Muscle layer of colon (tissue), 2 donors: ENCODE measurements around the gene RNU1-3.
"Not testable (repeated sequence)": the region's sequence is repeated elsewhere in the genome, so short reads cannot be mapped to it uniquely, and the experiment has no call there.

Source experiments
- H3K27ac ChIP-seq: one replicate; pipeline ENCODE4 v1.7.0; 2013; ENCODE audit warnings: low read depth, mild to moderate bottlenecking, low read length, moderate library complexity
- H3K27me3 ChIP-seq, 2 donors: one replicate each; pipeline ENCODE4 v1.7.0; 2013; ENCODE audit warnings: low read length in 2 of 2, mild to moderate bottlenecking in 2 of 2; ENCODE audit not compliant: insufficient read depth in 2 of 2, control insufficient read depth in 1 of 2
- H3K36me3 ChIP-seq: one replicate; pipeline ENCODE4 v1.7.0; 2013; ENCODE audit warnings: mild to moderate bottlenecking, low read length; ENCODE audit not compliant: insufficient read depth
- H3K4me1 ChIP-seq: one replicate; pipeline ENCODE4 v1.7.0; 2013; ENCODE audit warnings: mild to moderate bottlenecking, low read length; ENCODE audit not compliant: insufficient read depth
- H3K4me3 ChIP-seq, 2 donors: one replicate each; pipeline ENCODE4 v1.7.0; 2013; ENCODE audit warnings: low read length in 2 of 2, low read depth in 1 of 2, mild to moderate bottlenecking in 1 of 2, moderate library complexity in 1 of 2
- H3K9ac ChIP-seq: one replicate; pipeline ENCODE4 v1.7.0; 2013; ENCODE audit warnings: low read length
- H3K9me3 ChIP-seq: one replicate; pipeline ENCODE4 v1.7.0; 2013; ENCODE audit warnings: mild to moderate bottlenecking, low read length
- donor health status: abdominal sarcoma.
- donor health status: Adenocarcinoma of cecum.

The RNU1-3 gene

GRCh38 chr1:16641159-16641975 lies 25.4 kb downstream of the RNU1-3 start:
- peaks cover 30% of the 10 kb centered on the region for H3K4me1 ChIP-seq
- not testable (repeated sequence) for H3K36me3 ChIP-seq, H3K4me3 ChIP-seq, H3K27me3 ChIP-seq, H3K9me3 ChIP-seq, H3K27ac ChIP-seq, H3K9ac ChIP-seq

DNA sequence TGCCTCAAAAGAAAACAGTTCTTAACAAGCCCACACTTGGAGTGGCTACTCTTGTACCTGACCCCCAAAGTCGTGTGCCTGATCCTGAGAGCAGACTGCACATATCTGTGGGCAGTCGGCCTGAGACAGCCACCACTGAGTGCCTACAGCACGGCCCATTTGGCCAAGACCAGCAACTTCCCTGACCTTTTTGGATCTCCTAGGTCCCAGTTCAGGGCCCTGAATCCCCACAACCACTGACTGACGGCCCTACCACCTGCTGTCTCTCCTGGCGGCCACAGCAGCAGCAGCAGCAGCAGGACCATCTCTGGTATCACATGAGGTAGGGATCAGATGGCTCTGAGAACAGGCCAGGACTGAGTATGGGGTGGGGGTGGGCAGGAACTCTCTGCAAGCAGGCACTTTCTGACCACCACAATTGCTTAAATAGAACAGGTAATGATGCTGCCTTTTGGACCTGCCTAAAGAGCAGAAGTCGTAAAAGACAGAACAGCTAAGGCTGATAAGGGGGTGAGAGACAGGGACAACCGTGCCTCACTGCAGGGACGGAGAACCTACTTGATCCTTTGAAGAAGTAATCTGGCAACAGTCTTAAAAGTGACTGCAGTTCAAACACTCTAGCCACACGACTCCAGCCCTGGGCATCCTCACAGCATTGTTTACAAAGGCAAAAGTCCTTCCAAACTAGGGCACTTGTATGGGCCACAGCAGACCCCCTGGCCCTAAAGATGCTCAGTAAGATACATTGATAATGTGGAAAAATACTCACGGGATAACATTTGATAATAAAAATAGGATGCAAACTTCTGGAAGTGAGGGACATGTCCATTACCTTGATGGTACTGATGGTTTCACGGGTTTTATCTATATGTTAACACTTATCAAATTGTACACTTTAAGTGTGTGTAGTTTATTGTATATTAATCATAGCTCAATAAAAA lies 27.4 kb downstream of the RNU1-3 start:
- H3K27ac ChIP-seq, H3K27me3 ChIP-seq, H3K36me3 ChIP-seq, H3K9me3 ChIP-seq, H3K4me3 ChIP-seq, H3K9ac ChIP-seq: not testable (repeated sequence)
- peaks cover 23% of the 10 kb centered on the region for H3K4me1 ChIP-seq

GRCh38 chr1:16637941-16638778 lies 28.6 kb downstream of the RNU1-3 start:
- H3K27ac ChIP-seq, H3K9ac ChIP-seq, H3K4me3 ChIP-seq, H3K9me3 ChIP-seq, H3K27me3 ChIP-seq: not testable (repeated sequence)
- H3K36me3 ChIP-seq = peaks cover 12% of the 10 kb centered on the region
- peaks cover 14% of the 10 kb centered on the region for H3K4me1 ChIP-seq

GRCh38 chr1:16636551-16637195 lies 30.1 kb downstream of the RNU1-3 start:
- H3K27me3 ChIP-seq, H3K4me3 ChIP-seq, H3K27ac ChIP-seq, H3K9me3 ChIP-seq, H3K9ac ChIP-seq, H3K4me1 ChIP-seq: not testable (repeated sequence)
- H3K36me3 ChIP-seq = peaks cover 27% of the 10 kb centered on the region

- peaks cover 34% of the 10 kb centered on the region for H3K36me3 ChIP-seq
- H3K27me3 ChIP-seq, H3K9ac ChIP-seq, H3K4me3 ChIP-seq, H3K27ac ChIP-seq, H3K9me3 ChIP-seq, H3K4me1 ChIP-seq: not testable (repeated sequence)
Measured at GRCh38 chr1:16635959-16636358, 30.8 kb downstream of the RNU1-3 start.

DNA sequence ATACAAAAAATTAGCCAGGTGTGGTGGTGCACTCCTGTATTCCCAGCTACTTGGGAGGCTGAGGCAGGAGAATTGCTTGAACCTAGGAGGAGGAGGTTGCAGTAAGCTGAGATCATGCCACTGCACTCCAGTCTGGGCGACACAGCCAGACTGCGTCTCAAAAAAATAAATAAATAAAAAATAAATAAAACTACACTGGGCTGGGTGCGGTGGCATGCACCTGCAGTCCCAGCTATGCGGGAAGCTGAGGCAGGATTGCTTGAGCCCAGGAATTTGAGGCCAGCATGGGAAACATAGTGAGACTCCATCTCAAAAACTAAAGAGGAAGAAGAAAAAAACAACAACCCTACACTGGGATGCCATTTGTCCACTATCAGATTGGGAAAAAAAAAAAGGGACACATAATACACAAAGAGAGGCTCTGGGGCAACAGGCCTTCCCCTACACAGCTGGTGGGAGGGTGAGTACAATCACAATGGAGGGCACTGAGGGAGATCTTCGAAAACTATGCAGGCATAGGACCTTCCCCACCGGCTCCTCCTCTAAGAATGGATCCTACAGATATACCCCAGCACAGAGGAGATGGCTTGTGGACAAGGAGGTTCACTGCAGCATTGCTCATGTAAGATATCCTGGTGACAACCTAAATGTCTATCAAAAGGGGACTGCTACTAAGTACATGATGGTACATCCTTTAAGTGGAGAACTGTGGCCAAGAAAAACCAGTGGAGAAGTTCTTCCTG lies 33.0 kb downstream of the RNU1-3 start:
- H3K4me3 ChIP-seq, H3K27me3 ChIP-seq, H3K27ac ChIP-seq, H3K9ac ChIP-seq, H3K4me1 ChIP-seq, H3K9me3 ChIP-seq: not testable (repeated sequence)
- peaks cover 53% of the 10 kb centered on the region for H3K36me3 ChIP-seq

DNA sequence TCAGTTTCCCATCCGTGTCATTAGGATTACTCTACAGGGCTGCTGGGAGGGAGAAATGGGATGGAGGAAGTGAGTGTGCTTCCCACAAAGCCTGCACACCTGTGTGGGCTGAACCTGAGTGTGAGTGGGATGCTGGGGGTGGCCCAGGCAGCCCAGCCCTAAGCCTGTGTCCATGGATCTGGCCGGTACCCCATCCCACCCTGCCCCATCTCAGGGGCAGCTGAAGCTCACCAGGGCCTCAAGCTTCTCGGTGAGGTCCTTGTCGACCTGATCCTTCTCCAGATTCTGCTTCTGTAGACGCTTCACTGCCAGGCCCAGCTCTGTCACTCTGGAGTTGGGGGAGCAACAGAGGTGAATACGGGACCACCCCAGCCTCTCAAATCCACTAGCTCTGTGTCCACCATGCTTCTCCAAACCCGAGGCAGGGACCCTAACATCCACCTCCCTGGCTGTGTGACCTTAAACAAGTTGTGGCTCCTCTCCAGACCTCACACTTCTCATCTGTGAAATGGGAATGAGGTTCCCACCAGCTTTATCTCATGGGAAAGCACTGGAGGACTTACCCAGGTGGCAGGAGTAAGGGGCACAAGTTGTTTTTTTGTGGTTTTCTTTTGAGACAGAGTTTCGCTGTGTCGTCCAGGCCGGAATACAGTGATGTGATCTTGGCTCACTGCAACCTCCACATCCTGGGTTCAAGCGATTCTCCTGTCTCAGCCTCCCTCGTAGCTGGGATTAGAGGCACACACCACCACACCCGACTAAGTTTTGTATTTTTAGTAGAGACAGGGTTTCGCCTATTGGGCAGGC lies 34.5 kb downstream of the RNU1-3 start:
- H3K4me3 ChIP-seq, H3K9ac ChIP-seq, H3K9me3 ChIP-seq, H3K4me1 ChIP-seq, H3K27ac ChIP-seq, H3K27me3 ChIP-seq: not testable (repeated sequence)
- peaks cover 59% of the 10 kb centered on the region for H3K36me3 ChIP-seq

GRCh38 chr1:16631248-16632043 lies 35.3 kb downstream of the RNU1-3 start:
- Histone ChIP-seq H3K9me3 (no peaks in the 10 kb centered on the region), H3K4me1 (no peaks in the 10 kb centered on the region), H3K27ac (no peak overlapping the region), H3K4me3 (no peak overlapping the region), H3K9ac (no peak overlapping the region), H3K36me3 (peaks cover 61% of the 10 kb centered on the region), H3K27me3 (no peaks in the 10 kb centered on the region)

DNA sequence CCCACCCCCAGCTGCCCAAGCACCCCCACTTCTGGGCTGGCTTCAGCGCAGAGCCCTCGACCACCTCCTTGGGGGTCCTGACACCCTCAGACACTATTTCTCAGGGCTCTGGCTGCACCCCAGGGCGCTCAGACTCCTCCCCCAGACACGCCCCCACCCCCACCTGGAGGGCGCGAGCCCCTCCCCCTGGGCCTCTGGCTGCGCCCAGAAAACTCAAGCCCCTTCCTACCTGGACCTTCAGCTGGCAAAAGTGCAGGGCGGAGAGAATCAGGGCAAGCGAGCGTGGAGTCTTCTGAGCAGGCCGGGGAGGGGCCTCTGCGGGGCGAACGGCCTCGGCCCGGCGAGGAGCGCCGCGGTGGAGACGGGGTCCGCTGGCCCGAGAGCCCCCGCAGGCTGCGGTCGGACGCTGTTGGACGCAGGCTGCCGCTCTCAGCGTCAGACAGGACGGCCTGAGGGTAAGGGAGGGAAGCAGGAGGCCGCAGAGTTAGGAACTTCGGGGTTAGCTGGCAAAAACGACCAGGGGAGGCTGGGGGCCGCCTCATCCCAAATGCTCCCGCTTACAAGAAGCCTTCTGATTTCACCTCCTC lies 36.0 kb downstream of the RNU1-3 start:
- no peaks in the 10 kb centered on the region for H3K4me1 ChIP-seq
- no peak overlapping the region for H3K9ac ChIP-seq
- no peak overlapping the region for H3K27ac ChIP-seq
- no peaks in the 10 kb centered on the region for H3K9me3 ChIP-seq
- no peak overlapping the region for H3K4me3 ChIP-seq
- H3K27me3 ChIP-seq = no peaks in the 10 kb centered on the region
- peaks cover 68% of the 10 kb centered on the region for H3K36me3 ChIP-seq
